K562 (cell line): Measurements from ENCODE around the gene MTG1. TPM values are rescaled to one million over a fixed set of nuclear protein-coding genes. Genes with fewer than 3 reads are reported as not detected.

ENCODE experiments used
- DPF2 ChIP-seq: fragments of 450-650 bp; IDR thresholded peaks from 2 replicates; pipeline ENCODE4 v1.6.1; 2016
- FOXJ2 ChIP-seq: fragments of 200-800 bp; sonication (Bioruptor generic); IDR thresholded peaks from 2 replicates; pipeline ENCODE4 v1.6.1; 2016; ENCODE audit warnings: missing genetic modification characterization, missing compliant biosample characterization
- GABPB1 ChIP-seq: sonication (generic); formaldehyde crosslinking; IDR thresholded peaks from 2 replicates; pipeline ENCODE4 v1.8.0; 2022; ENCODE audit warnings: mild to moderate bottlenecking, missing genetic modification reagents
- HCFC1 ChIP-seq: IDR thresholded peaks from 2 replicates; pipeline ENCODE4 v1.6.1; 2012; ENCODE audit warnings: low read depth, low read length, improper control_type of control experiment
- MYBL2 ChIP-seq, 2 experiments: fragments of 450-650 bp in 1 of 2; sonication (generic) in 1 of 2; formaldehyde crosslinking in 1 of 2; IDR thresholded peaks; 2 replicates each; pipeline versions ENCODE4 v1.6.1 to v1.8.1; 2017 to 2022; ENCODE audit warnings: borderline replicate concordance in 1 of 2, inconsistent platforms in 1 of 2, low read depth in 1 of 2, mild to moderate bottlenecking in 1 of 2, missing genetic modification reagents in 1 of 2, moderate library complexity in 1 of 2
- SRSF1 ChIP-seq: fragments of 200-400 bp; formaldehyde crosslinking; IDR thresholded peaks from 2 replicates; pipeline ENCODE4 v1.6.1; 2017; ENCODE audit warnings: mild to moderate bottlenecking, low read depth, low read length, moderate library complexity
- USF1 ChIP-seq: sonication (generic); formaldehyde crosslinking; IDR thresholded peaks from 2 replicates; pipeline ENCODE4 v1.9.0; 2022; ENCODE audit warnings: mild to moderate bottlenecking, missing genetic modification reagents
- XRCC3 ChIP-seq: fragments of 450-650 bp; IDR thresholded peaks from 2 replicates; pipeline ENCODE4 v1.6.1; 2017; ENCODE audit warnings: mild to moderate bottlenecking, moderate library complexity
- XRCC4 ChIP-seq: IDR thresholded peaks from one replicate; pipeline ENCODE4 v1.6.1; 2011; ENCODE audit not compliant: insufficient read depth, insufficient read length; ENCODE audit errors: extremely low read depth
- ZBTB2 ChIP-seq: fragments of 450-650 bp; IDR thresholded peaks from 2 replicates; pipeline ENCODE4 v1.6.1; 2016; ENCODE audit warnings: antibody characterized with exemption
- ZNF740 ChIP-seq, 3 experiments: fragments of 200-800 bp in 1 of 3; sonication (Bioruptor generic) in 1 of 3; sonication (generic) in 1 of 3; formaldehyde crosslinking in 1 of 3; IDR thresholded peaks; 2 replicates each; pipeline versions ENCODE4 v1.6.1 to v1.8.0; 2016 to 2022; ENCODE audit warnings: mild to moderate bottlenecking in 2 of 3, missing compliant biosample characterization in 2 of 3, missing genetic modification characterization in 2 of 3, missing genetic modification reagents in 1 of 3
- polyA plus RNA-seq, 8 experiments: library from polyadenylated mRNA; depleted of rRNA in 4 of 8; stranded (reverse) in 5 of 8; unstranded in 3 of 8; fragments of >200 nt; fragmentation: Nextera tagmentation in 2 of 8; fragmentation: Illumina TruSeq in 1 of 8; extraction: Ambion mirVana in 2 of 8; extraction: Trizol in 1 of 8; gene quantifications; 2 replicates each; pipeline versions ENCODE4 v1.2.1 to v1.2.3, GENCODE V29; 2011 to 2014; ENCODE audit warnings: inconsistent platforms in 1 of 8, missing spikeins in 1 of 8
- total RNA-seq, 7 experiments: library from RNA; depleted of rRNA in 6 of 7; stranded (reverse); fragments of >200 nt in 6 of 7; fragmentation: Illumina TruSeq in 2 of 7; extraction: Trizol in 2 of 7; gene quantifications; 2 replicates each; pipeline versions ENCODE4 v1.2.1 to v1.2.3, GENCODE V29; 2011 to 2021; ENCODE audit warnings: low replicate concordance in 1 of 7

MTG1 gene
- total and polyA plus RNA-seq, 9 of the 15 experiments (the other 6 are each of a cell fraction or from before 2014, with no cell fraction given), result 2.8 to 28.2 (median 15.4) TPM

GRCh38 chr10:133388236-133388972 lies 5.6 kb upstream of the MTG1 start (continued):
- TF ChIP-seq ZBTB2, result no peak
- no peak for TF ChIP-seq SRSF1
- no peak; the same call in 1 of the 2 replicates for TF ChIP-seq XRCC3
- TF ChIP-seq ZNF740 (CRISPR knock-in tag; IDR thresholded peaks at IDR 0.05), result no peak
- no peak for TF ChIP-seq ZNF740 (tag; IDR thresholded peaks at IDR 0.05)
- no peak for TF ChIP-seq USF1 (CRISPR knock-in tag)
- TF ChIP-seq MYBL2 (IDR thresholded peaks at IDR 0.05; ENCODE audit: low read depth), result 0 out of 2 replicates have a peak, but pooled peaks have one; percentile 30
- no peak for TF ChIP-seq MYBL2 (CRISPR knock-in tag; IDR thresholded peaks at IDR 0.05; ENCODE audit: borderline replicate concordance)
- peak; percentile 66 for TF ChIP-seq HCFC1
- no peak for TF ChIP-seq FOXJ2 (tag)
- TF ChIP-seq GABPB1 (CRISPR knock-in tag), result peak; percentile 83
- peak; percentile 49; the same call in 1 of the 2 replicates for TF ChIP-seq DPF2
- TF ChIP-seq XRCC4, result no peak
- TF ChIP-seq, all 486 proteins: peak for 75
